Stimulated activated CD4-positive, alpha-beta T cell treated with anti-CD3 and anti-CD28 coated beads, Interleukin-1b, Interleukin-23, amount 100 ng/mL, for 1 hour (primary cell): ENCODE data around the gene OR6T1.

Experiments
- DNase-seq, 2 donors: peaks; one replicate each; pipeline ENCODE4 v3.0.0-alpha.2; 2020; ENCODE audit warnings: low read depth in 2 of 2

Gene OR6T1, protein sequence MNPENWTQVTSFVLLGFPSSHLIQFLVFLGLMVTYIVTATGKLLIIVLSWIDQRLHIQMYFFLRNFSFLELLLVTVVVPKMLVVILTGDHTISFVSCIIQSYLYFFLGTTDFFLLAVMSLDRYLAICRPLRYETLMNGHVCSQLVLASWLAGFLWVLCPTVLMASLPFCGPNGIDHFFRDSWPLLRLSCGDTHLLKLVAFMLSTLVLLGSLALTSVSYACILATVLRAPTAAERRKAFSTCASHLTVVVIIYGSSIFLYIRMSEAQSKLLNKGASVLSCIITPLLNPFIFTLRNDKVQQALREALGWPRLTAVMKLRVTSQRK

DNA sequence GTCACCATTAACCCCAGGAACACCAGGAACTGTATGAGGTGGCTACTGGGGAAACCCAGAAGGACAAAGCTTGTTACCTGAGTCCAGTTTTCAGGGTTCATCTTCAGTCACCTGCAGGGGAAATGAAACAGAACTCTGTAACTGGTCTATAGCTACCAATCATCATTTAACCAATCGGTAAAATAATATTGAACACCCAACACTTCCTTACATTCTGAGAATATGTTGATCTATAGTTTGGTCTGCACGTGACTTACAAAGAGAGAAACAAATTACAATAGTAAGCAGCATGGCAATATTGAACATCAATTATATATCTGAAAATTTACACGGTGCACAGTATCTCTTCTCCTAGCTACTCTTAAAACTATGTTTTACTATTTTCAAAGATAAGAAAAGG lies at the start of gene OR6T1:
Gene OR6T1, minus strand, starts transcription at position 101 of the 400 bp plus-strand sequence. Its CDS starts 0 bp downstream, at position 101.
- no peak for DNase-seq

DNA sequence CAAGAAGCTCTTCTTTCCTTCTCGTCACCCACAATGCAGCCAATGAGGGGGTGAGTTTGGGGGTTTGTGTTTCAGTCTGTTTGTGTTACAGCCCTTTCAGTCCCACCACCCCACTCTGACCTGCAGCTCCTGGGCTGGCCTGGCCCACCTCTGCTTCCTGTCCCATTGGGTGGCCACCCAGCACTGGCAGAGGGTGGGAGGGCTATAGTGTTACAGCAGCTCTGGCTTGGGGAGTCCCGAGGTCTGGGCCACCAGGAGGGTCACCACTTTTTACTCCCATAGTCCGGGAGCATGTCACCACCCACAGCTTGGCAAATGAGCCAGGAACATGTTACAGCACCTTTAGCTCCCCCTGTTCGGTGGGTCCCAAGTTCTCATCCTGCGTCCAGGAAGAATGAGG lies 35.7 kb upstream of the OR6T1 start:
- no peak for DNase-seq

DNA sequence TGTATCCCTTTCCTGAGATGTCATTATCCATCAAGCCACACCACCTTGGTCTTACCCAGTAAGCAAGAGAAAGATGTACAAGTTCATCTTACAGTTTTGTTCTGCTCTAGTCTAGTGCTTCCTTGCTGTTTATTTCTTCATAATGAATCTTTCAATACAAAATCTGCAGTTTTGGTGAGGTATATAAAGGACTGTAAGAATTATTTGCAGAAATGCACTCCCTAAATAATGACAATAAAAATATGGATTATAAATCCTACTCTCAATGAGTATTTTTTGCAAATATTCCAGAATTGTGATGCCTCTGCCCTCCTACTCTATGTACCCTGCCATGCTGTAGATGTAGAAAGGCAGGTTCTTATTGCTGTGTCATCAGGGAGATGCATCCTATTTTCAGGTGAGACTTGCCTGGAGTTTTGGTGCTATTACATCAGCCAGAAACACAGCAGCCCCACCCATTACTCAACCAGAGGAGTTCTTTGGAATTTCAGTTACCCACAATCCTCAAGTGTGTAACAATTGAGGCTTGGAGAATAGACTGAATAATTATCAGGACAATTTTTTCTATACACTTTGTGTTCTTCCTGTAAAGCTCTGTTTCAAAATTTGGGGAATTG lies 34.2 kb upstream of the OR6T1 start, which contains the start of gene OR10S1:
Gene OR10S1, minus strand, starts transcription at position 51 of the 617 bp plus-strand sequence. CDS start 117 bp downstream, outside the sequence.
- no peak for DNase-seq

GRCh38 chr11:123976770-123977560 lies 33.3 kb upstream of the OR6T1 start:
- DNase-seq = no peak

DNA sequence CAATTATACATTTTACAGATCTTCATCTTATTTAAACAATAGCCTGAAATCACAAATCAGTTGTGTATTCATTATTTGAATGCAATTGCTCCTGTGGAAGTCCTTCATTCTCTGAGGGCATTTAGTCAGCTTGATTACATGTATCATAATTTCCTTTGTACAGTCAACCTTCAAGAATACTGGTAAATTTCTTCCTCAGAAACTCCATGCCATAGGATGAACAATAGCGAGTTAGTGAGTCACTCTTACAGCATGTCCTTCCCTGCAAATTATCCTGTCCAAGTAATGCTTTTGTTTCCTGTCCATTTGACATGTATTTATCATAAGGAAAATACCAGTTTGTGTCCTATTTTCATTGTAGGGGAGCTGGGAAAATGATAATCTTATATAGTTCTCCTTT lies 30.2 kb upstream of the OR6T1 start:
- DNase-seq = no peak

DNA sequence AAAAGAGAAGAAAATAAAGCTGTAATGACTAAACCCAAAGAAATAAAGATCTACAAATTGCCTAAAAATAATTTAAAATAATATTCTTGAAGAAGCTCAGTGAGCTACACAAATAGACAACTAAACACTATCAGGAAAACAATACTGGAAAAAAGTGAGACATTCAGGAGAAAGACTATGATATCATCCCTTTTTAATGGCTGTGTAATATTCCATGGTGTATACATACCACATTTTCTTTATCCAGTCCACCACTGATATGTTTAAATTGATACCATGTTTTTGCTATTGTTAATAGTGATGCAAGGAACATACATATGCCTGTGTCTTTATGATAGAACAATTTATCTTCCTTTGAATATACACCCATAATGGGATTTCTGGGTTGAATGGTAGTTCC lies 13.1 kb upstream of the OR6T1 start:
- DNase-seq = no peak

DNA sequence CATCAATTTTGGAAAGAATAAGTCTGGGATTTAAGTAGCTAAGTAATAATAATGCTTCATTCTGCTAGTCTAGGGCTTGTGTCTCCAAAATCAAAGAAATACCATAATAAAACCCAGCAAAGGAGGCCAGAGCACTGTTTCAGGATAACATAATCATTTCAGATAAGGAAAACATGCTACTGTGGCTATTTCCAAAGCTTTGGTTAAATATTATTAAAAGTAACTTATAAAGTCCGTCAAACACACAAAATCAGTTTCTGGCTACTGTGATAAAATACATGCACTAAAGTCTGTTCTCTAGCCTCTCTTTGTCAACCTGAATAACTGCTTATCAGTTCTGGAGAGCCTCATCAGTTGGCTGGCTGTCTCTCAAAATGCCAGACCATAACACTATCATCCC lies 1.5 kb upstream of the OR6T1 start:
- no peak for DNase-seq

- DNase-seq = no peak
These were observed 1.2 kb downstream of the OR6T1 start for GRCh38 chr11:123942413-123942812.

DNA sequence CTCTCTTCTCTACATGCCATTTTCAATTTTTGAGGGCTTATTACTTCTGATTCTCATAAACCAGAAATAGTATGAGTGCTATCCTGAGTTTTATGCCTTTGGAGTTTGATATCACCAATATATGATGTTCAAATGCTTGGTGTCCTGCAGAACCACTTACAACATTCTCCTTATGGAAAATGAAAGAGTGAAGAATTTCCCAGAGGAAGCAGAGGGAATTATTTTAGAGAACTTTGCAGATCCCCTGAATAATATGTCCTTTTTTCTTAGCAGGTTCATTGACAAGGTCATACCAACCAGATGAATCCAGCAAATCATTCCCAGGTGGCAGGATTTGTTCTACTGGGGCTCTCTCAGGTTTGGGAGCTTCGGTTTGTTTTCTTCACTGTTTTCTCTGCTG lies 4.3 kb downstream of the OR6T1 start, which contains the start of gene OR4D5:
Gene OR4D5, plus strand, starts transcription at position 301 of the 400 bp plus-strand sequence. Its CDS starts 0 bp downstream, at position 301.
- no peak for DNase-seq

GRCh38 chr11:123924027-123924426 lies 19.6 kb downstream of the OR6T1 start:
- no peak for DNase-seq

- DNase-seq = no peak
These were observed 22.7 kb downstream of the OR6T1 start for GRCh38 chr11:123920943-123921342.

GRCh38 chr11:123905826-123906225 lies 37.8 kb downstream of the OR6T1 start:
- no peak for DNase-seq

- DNase-seq = no peak
These were observed 38.7 kb downstream of the OR6T1 start for GRCh38 chr11:123904932-123905331.

DNA sequence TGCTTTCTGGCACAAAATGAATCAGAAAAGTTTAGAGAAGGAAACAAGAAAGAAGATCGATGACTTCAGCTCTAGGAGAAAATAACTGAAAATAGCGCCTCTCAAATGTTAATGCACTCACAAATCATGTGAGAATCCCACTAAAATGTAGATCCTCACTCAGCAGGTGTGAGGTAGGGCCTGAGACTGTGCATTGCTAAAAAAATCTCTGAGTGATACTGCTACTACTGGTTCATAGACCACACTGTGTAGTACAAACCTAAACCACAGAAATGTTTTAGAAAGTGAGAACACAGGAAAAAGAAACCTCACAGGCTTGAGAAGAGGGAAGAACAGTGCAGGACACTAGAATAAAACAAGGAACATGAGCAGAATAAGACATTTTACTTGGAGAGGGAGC lies 39.7 kb downstream of the OR6T1 start:
- DNase-seq = no peak

- no peak for DNase-seq
These were observed 41.8 kb downstream of the OR6T1 start, which contains the start of gene OR8D4 for GRCh38 chr11:123901867-123902266. OR8D4 (plus strand) TSS chr11:123902167; CDS start chr11:123906432, 4,265 bp downstream.

- no peak for DNase-seq
These were observed 43.8 kb downstream of the OR6T1 start for GRCh38 chr11:123899792-123900191.
